WTC11 (cell line): Measurements from ENCODE around the gene ASPN. TPM values are rescaled to one million over a fixed set of nuclear protein-coding genes. Genes with fewer than 3 reads are reported as not detected.

Experiments used
- ATAC-seq: fragments of 200-7000 bp; cut with Tn5 transposase; 2 replicates; pipeline ENCODE4 v1.10.0; 2021; ENCODE audit warnings: mild to moderate bottlenecking, moderate library complexity
- CTCF ChIA-PET: fragments of 300-600 bp; sonication (Branson Sonifier 250); formaldehyde crosslinking; loops from one replicate; lab custom pipeline; 2021; ENCODE audit warnings: antibody characterized with exemption; lab: Charles Lee
- POLR2A ChIA-PET: fragments of 350-600 bp; sonication (Branson Sonifier 250); formaldehyde crosslinking; loops from one replicate; lab custom pipeline; 2021; ENCODE audit warnings: antibody characterized with exemption; lab: Charles Lee
- DNase-seq: peaks from one replicate; pipeline ENCODE4 v3.0.0; 2021; ENCODE audit warnings: low spot score
- H3K27ac Mint-ChIP-seq: 2 replicates; pipeline ENCODE4 v1.8.0; 2021; ENCODE audit warnings: mixed read lengths
- H3K27me3 Mint-ChIP-seq: 2 replicates; pipeline ENCODE4 v1.8.0; 2021; ENCODE audit warnings: low read depth, mild to moderate bottlenecking, moderate library complexity, mixed read lengths
- H3K36me3 Mint-ChIP-seq: 2 replicates; pipeline ENCODE4 v1.8.0; 2021; ENCODE audit warnings: mixed read lengths
- H3K4me1 Mint-ChIP-seq: 2 replicates; pipeline ENCODE4 v1.8.0; 2022; ENCODE audit warnings: mixed read lengths
- H3K4me3 Mint-ChIP-seq: 2 replicates; pipeline ENCODE4 v1.8.0; 2021; ENCODE audit warnings: mild to moderate bottlenecking, moderate library complexity, mixed read lengths
- H3K9me3 Mint-ChIP-seq: 2 replicates; pipeline ENCODE4 v1.8.0; 2021; ENCODE audit warnings: mixed read lengths
- GTF2I ChIP-seq: fragments of 250-450 bp; sonication (Bioruptor Pico); conservative IDR thresholded peaks from 2 replicates; pipeline ENCODE4 v1.4.0; 2021; ENCODE audit warnings: mild to moderate bottlenecking
- IRF2 ChIP-seq: sonication (generic); formaldehyde crosslinking; IDR thresholded peaks from 2 replicates; pipeline ENCODE4 v1.8.0; 2022; ENCODE audit warnings: low read depth, missing genetic modification reagents, borderline replicate concordance
- OVOL2 ChIP-seq: fragments of 250-450 bp; sonication (Bioruptor Pico); IDR thresholded peaks from 2 replicates; pipeline ENCODE4 v1.9.0; 2021; ENCODE audit warnings: mild to moderate bottlenecking, borderline replicate concordance
- TCF7 ChIP-seq: sonication (generic); formaldehyde crosslinking; IDR thresholded peaks from 2 replicates; pipeline ENCODE4 v1.8.0; 2022; ENCODE audit warnings: mild to moderate bottlenecking, low read depth, missing genetic modification reagents, moderate library complexity
- ZNF121 ChIP-seq: sonication (generic); formaldehyde crosslinking; IDR thresholded peaks from 2 replicates; pipeline ENCODE4 v1.8.0; 2023; ENCODE audit warnings: missing genetic modification reagents
- ZNF138 ChIP-seq: sonication (generic); formaldehyde crosslinking; conservative IDR thresholded peaks from 2 replicates; pipeline ENCODE4 v1.8.1; 2022; ENCODE audit warnings: mild to moderate bottlenecking, moderate library complexity, missing genetic modification reagents
- ZNF232 ChIP-seq: sonication (generic); formaldehyde crosslinking; IDR thresholded peaks from 2 replicates; pipeline ENCODE4 v1.8.0; 2022; ENCODE audit warnings: mild to moderate bottlenecking, missing genetic modification reagents
- ZNF416 ChIP-seq: fragments of 250-450 bp; sonication (Bioruptor Pico); IDR thresholded peaks from 2 replicates; pipeline ENCODE4 v1.9.0; 2021; ENCODE audit warnings: mild to moderate bottlenecking, inconsistent platforms
- ZNF423 ChIP-seq: fragments of 250-450 bp; sonication (Bioruptor Pico); IDR thresholded peaks from 2 replicates; pipeline ENCODE4 v2.1.2; 2022; ENCODE audit warnings: mild to moderate bottlenecking, moderate library complexity
- total RNA-seq: library from RNA; stranded (reverse); gene quantifications from 3 replicates; pipeline ENCODE4 v1.2.3, GENCODE V29; 2021
- TF ChIP-seq, protein P1 (sequence below): sonication (generic); formaldehyde crosslinking; IDR thresholded peaks from 2 replicates; pipeline ENCODE4 v1.8.1; 2022; ENCODE audit warnings: low read depth, missing genetic modification reagents, borderline replicate concordance
- TF ChIP-seq, protein P2 (sequence below): sonication (generic); formaldehyde crosslinking; IDR thresholded peaks from 2 replicates; pipeline ENCODE4 v1.8.1; 2023; ENCODE audit warnings: mild to moderate bottlenecking, missing genetic modification reagents
- TF ChIP-seq, protein P3 (sequence below): sonication (generic); formaldehyde crosslinking; IDR thresholded peaks from 2 replicates; pipeline ENCODE4 v1.8.0; 2022; ENCODE audit warnings: missing genetic modification reagents
- TF ChIP-seq, protein P4 (sequence below): sonication (generic); formaldehyde crosslinking; IDR thresholded peaks from 2 replicates; pipeline ENCODE4 v1.8.1; 2023; ENCODE audit warnings: mild to moderate bottlenecking, missing genetic modification reagents, moderate library complexity
- TF ChIP-seq, protein P5 (sequence below): fragments of 250-450 bp; sonication (Bioruptor Pico); conservative IDR thresholded peaks from 2 replicates; pipeline ENCODE4 v1.9.0; 2021; ENCODE audit warnings: mild to moderate bottlenecking
- TF ChIP-seq, protein P6 (sequence below): fragments of 250-450 bp; sonication (Bioruptor Pico); IDR thresholded peaks from 2 replicates; pipeline ENCODE4 v1.9.0; 2021; ENCODE audit warnings: mild to moderate bottlenecking
- TF ChIP-seq, protein P7 (sequence below): sonication (generic); formaldehyde crosslinking; IDR thresholded peaks from 2 replicates; pipeline ENCODE4 v1.8.0; 2022; ENCODE audit warnings: mild to moderate bottlenecking, missing genetic modification reagents
- TF ChIP-seq, protein P8 (sequence below): fragments of 200-600 bp; IDR thresholded peaks from 2 replicates; pipeline ENCODE4 v1.8.0; 2022; ENCODE audit warnings: antibody characterized with exemption

The ASPN gene
- total RNA-seq, 1 experiment from 2014 or later: not detected

DNA sequence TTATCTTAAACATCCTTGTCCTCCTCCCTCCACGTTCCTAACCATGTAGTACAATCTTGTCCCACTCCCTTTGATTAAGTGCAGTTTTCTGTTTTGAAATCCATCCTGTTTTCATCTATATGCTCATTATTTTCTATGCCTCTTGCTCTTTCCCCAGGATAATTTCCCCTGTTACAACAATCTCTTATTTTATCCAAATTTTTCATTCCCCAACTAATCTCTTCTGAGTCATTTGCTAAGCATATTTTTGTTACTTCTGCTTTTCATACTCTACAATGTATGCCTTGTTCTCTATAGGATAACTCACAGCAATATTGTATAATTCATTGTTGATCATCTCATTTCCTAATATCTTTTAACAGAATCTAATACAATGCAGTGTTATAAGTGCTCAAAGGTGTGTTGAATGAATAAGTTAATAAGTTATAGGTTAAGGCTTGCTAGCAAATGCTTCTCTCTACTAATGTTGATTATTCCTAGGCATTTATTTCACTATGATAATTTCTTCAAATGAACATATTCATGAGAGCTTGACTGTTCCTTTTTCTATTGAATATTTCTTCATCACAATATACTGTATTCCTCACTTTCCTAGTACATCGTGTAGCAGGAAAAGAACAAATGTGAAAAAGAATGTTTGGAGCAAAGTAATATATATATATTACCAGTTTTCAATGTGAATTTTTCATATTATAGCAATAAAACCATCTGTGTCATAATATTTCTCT lies 59.5 kb downstream of the ASPN start:
- ChIA-PET POLR2A (no interaction called here), CTCF (no interaction called here)
- ATAC-seq (no peak), DNase-seq (no peak)
- no peak overlapping the region for H3K27ac Mint-ChIP-seq
- no peaks in the 10 kb centered on the region for H3K9me3 Mint-ChIP-seq
- no peaks in the 10 kb centered on the region; the same call in 1 of the 2 replicates for H3K27me3 Mint-ChIP-seq
- no peak overlapping the region for H3K4me3 Mint-ChIP-seq
- no peaks in the 10 kb centered on the region; the same call in 1 of the 2 replicates for H3K4me1 Mint-ChIP-seq
- no peaks in the 10 kb centered on the region for H3K36me3 Mint-ChIP-seq
- no peak for TF ChIP-seq ZNF121 (CRISPR knock-in tag)
- TF ChIP-seq, protein P1, sequence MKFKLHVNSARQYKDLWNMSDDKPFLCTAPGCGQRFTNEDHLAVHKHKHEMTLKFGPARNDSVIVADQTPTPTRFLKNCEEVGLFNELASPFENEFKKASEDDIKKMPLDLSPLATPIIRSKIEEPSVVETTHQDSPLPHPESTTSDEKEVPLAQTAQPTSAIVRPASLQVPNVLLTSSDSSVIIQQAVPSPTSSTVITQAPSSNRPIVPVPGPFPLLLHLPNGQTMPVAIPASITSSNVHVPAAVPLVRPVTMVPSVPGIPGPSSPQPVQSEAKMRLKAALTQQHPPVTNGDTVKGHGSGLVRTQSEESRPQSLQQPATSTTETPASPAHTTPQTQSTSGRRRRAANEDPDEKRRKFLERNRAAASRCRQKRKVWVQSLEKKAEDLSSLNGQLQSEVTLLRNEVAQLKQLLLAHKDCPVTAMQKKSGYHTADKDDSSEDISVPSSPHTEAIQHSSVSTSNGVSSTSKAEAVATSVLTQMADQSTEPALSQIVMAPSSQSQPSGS: no peak
- TF ChIP-seq, protein P2, sequence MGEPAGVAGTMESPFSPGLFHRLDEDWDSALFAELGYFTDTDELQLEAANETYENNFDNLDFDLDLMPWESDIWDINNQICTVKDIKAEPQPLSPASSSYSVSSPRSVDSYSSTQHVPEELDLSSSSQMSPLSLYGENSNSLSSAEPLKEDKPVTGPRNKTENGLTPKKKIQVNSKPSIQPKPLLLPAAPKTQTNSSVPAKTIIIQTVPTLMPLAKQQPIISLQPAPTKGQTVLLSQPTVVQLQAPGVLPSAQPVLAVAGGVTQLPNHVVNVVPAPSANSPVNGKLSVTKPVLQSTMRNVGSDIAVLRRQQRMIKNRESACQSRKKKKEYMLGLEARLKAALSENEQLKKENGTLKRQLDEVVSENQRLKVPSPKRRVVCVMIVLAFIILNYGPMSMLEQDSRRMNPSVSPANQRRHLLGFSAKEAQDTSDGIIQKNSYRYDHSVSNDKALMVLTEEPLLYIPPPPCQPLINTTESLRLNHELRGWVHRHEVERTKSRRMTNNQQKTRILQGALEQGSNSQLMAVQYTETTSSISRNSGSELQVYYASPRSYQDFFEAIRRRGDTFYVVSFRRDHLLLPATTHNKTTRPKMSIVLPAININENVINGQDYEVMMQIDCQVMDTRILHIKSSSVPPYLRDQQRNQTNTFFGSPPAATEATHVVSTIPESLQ (CRISPR knock-in tag): no peak
- no peak for TF ChIP-seq ZNF423 (CRISPR knock-in tag)
- TF ChIP-seq, protein P3, sequence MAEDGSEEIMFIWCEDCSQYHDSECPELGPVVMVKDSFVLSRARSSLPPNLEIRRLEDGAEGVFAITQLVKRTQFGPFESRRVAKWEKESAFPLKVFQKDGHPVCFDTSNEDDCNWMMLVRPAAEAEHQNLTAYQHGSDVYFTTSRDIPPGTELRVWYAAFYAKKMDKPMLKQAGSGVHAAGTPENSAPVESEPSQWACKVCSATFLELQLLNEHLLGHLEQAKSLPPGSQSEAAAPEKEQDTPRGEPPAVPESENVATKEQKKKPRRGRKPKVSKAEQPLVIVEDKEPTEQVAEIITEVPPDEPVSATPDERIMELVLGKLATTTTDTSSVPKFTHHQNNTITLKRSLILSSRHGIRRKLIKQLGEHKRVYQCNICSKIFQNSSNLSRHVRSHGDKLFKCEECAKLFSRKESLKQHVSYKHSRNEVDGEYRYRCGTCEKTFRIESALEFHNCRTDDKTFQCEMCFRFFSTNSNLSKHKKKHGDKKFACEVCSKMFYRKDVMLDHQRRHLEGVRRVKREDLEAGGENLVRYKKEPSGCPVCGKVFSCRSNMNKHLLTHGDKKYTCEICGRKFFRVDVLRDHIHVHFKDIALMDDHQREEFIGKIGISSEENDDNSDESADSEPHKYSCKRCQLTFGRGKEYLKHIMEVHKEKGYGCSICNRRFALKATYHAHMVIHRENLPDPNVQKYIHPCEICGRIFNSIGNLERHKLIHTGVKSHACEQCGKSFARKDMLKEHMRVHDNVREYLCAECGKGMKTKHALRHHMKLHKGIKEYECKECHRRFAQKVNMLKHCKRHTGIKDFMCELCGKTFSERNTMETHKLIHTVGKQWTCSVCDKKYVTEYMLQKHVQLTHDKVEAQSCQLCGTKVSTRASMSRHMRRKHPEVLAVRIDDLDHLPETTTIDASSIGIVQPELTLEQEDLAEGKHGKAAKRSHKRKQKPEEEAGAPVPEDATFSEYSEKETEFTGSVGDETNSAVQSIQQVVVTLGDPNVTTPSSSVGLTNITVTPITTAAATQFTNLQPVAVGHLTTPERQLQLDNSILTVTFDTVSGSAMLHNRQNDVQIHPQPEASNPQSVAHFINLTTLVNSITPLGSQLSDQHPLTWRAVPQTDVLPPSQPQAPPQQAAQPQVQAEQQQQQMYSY (CRISPR knock-in tag): no peak
- TF ChIP-seq ZNF138 (CRISPR knock-in tag): no peak
- no peak for TF ChIP-seq OVOL2 (CRISPR knock-in tag)
- TF ChIP-seq, protein P4, sequence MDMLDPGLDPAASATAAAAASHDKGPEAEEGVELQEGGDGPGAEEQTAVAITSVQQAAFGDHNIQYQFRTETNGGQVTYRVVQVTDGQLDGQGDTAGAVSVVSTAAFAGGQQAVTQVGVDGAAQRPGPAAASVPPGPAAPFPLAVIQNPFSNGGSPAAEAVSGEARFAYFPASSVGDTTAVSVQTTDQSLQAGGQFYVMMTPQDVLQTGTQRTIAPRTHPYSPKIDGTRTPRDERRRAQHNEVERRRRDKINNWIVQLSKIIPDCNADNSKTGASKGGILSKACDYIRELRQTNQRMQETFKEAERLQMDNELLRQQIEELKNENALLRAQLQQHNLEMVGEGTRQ (CRISPR knock-in tag): no peak
- no peak for TF ChIP-seq IRF2 (CRISPR knock-in tag)
- TF ChIP-seq ZNF416 (CRISPR knock-in tag): no peak
- TF ChIP-seq, protein P5, sequence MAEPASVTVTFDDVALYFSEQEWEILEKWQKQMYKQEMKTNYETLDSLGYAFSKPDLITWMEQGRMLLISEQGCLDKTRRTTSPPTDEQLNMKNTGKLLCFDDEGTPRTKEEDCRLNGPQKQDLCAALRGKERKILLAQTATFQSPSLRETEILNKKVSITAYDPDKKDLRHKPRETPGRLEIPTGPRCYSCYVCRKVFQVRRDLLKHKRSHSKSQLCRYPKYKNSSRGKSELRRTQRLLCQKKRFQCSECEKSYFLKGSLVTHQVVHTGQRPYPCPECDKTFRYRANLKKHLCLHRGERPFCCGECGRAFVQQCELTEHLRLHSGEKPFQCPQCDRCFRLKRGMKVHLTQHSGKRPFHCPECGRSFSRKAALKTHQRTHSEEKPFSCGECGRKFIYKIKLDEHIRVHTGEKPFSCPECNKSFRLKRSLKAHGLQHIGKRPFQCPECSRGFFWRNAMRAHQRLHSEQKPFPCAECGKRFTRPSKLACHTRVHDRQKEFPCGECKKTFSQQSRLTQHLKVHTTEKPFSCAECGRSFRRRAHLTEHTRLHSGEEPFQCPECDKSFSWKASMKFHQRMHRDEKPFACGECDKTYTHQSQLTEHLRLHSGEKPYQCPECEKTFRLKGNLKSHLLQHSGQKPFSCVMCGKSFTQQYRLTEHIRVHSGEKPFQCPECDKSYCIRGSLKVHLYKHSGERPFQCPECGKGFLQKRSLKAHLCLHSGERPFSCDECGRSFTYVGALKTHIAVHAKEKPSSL (CRISPR knock-in tag): no peak
- TF ChIP-seq, protein P6, sequence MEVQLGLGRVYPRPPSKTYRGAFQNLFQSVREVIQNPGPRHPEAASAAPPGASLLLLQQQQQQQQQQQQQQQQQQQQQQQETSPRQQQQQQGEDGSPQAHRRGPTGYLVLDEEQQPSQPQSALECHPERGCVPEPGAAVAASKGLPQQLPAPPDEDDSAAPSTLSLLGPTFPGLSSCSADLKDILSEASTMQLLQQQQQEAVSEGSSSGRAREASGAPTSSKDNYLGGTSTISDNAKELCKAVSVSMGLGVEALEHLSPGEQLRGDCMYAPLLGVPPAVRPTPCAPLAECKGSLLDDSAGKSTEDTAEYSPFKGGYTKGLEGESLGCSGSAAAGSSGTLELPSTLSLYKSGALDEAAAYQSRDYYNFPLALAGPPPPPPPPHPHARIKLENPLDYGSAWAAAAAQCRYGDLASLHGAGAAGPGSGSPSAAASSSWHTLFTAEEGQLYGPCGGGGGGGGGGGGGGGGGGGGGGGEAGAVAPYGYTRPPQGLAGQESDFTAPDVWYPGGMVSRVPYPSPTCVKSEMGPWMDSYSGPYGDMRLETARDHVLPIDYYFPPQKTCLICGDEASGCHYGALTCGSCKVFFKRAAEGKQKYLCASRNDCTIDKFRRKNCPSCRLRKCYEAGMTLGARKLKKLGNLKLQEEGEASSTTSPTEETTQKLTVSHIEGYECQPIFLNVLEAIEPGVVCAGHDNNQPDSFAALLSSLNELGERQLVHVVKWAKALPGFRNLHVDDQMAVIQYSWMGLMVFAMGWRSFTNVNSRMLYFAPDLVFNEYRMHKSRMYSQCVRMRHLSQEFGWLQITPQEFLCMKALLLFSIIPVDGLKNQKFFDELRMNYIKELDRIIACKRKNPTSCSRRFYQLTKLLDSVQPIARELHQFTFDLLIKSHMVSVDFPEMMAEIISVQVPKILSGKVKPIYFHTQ (CRISPR knock-in tag): no peak
- TF ChIP-seq, protein P7, sequence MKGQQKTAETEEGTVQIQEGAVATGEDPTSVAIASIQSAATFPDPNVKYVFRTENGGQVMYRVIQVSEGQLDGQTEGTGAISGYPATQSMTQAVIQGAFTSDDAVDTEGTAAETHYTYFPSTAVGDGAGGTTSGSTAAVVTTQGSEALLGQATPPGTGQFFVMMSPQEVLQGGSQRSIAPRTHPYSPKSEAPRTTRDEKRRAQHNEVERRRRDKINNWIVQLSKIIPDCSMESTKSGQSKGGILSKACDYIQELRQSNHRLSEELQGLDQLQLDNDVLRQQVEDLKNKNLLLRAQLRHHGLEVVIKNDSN (CRISPR knock-in tag): no peak
- no peak for TF ChIP-seq ZNF232
- TF ChIP-seq TCF7 (CRISPR knock-in tag): no peak
- TF ChIP-seq, protein P8, sequence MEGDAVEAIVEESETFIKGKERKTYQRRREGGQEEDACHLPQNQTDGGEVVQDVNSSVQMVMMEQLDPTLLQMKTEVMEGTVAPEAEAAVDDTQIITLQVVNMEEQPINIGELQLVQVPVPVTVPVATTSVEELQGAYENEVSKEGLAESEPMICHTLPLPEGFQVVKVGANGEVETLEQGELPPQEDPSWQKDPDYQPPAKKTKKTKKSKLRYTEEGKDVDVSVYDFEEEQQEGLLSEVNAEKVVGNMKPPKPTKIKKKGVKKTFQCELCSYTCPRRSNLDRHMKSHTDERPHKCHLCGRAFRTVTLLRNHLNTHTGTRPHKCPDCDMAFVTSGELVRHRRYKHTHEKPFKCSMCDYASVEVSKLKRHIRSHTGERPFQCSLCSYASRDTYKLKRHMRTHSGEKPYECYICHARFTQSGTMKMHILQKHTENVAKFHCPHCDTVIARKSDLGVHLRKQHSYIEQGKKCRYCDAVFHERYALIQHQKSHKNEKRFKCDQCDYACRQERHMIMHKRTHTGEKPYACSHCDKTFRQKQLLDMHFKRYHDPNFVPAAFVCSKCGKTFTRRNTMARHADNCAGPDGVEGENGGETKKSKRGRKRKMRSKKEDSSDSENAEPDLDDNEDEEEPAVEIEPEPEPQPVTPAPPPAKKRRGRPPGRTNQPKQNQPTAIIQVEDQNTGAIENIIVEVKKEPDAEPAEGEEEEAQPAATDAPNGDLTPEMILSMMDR: no peak
- TF ChIP-seq GTF2I (CRISPR knock-in tag): no peak
